AG09319 (cell line): ENCODE results near the gene CEP70.

Source experiments
- DNase-seq: peaks from one replicate; pipeline ENCODE4 v3.0.0-alpha.2; 2010; ENCODE audit warnings: low read depth; ENCODE audit errors: extremely low read depth
- CTCF ChIP-seq: IDR thresholded peaks from 2 replicates; pipeline ENCODE4 v1.5.1; 2011; ENCODE audit warnings: low read depth, mild to moderate bottlenecking, inconsistent platforms, low read length, moderate library complexity

Gene CEP70

GRCh38 chr3:138464491-138464860, 129.6 kb downstream of the CEP70 start:
- no peak for DNase-seq
- no peak for TF ChIP-seq CTCF

- DNase-seq: no peak
- TF ChIP-seq CTCF: no peak
Observed at GRCh38 chr3:138463724-138464490, 130.2 kb downstream of the CEP70 start.

GRCh38 chr3:138461896-138462295, 132.2 kb downstream of the CEP70 start:
- no peak for TF ChIP-seq CTCF

GRCh38 chr3:138461246-138461645, 132.8 kb downstream of the CEP70 start:
- no peak for DNase-seq
- TF ChIP-seq CTCF: no peak

More at GRCh38 chr3:138461896-138462295, 132.2 kb downstream of the CEP70 start:
- DNase-seq: no peak

GRCh38 chr3:138460536-138461205, 133.4 kb downstream of the CEP70 start:
- no peak for DNase-seq

GRCh38 chr3:138459619-138460535, 134.2 kb downstream of the CEP70 start:
- DNase-seq: no peak

More at GRCh38 chr3:138460536-138461205, 133.4 kb downstream of the CEP70 start:
- TF ChIP-seq CTCF: no peak

More at GRCh38 chr3:138459619-138460535, 134.2 kb downstream of the CEP70 start:
- TF ChIP-seq CTCF: no peak
